Suprapubic skin (tissue), 4 donors: Measurements from ENCODE around the gene ARHGEF25.

Experiments
- EP300 ChIP-seq: sonication (generic); formaldehyde crosslinking; IDR thresholded peaks from one replicate; pipeline ENCODE4 v1.6.1; 2017; ENCODE audit warnings: antibody characterized with exemption
- POLR2A ChIP-seq, 2 donors: fragments of 450-650 bp; IDR thresholded peaks; one replicate each; pipeline ENCODE4 v1.6.1; 2017; ENCODE audit warnings: antibody characterized with exemption in 2 of 2, mild to moderate bottlenecking in 2 of 2, moderate library complexity in 2 of 2
- POLR2AphosphoS5 ChIP-seq, 3 donors: sonication (generic); formaldehyde crosslinking; IDR thresholded peaks; one replicate each; pipeline ENCODE4 v1.6.1; 2017; ENCODE audit warnings: antibody characterized with exemption in 3 of 3
- TF ChIP-seq, protein P1 (sequence below), 2 donors: fragments of 200-600 bp in 1 of 2; fragments of 450-650 bp in 1 of 2; sonication (generic) in 1 of 2; IDR thresholded peaks; one replicate each; pipeline ENCODE4 v1.5.1; 2016 to 2019; ENCODE audit warnings: antibody characterized with exemption in 2 of 2, mild to moderate bottlenecking in 1 of 2, moderate library complexity in 1 of 2

GRCh38 chr12:57632958-57633840 is 22.0 kb downstream of the ARHGEF25 start, which contains the start of gene B4GALNT1:
- TF ChIP-seq POLR2AphosphoS5 (IDR thresholded peaks at IDR 0.05), result no peak
- no peak for TF ChIP-seq POLR2A (IDR thresholded peaks at IDR 0.05)
- TF ChIP-seq EP300, result no peak
- TF ChIP-seq, protein P1, sequence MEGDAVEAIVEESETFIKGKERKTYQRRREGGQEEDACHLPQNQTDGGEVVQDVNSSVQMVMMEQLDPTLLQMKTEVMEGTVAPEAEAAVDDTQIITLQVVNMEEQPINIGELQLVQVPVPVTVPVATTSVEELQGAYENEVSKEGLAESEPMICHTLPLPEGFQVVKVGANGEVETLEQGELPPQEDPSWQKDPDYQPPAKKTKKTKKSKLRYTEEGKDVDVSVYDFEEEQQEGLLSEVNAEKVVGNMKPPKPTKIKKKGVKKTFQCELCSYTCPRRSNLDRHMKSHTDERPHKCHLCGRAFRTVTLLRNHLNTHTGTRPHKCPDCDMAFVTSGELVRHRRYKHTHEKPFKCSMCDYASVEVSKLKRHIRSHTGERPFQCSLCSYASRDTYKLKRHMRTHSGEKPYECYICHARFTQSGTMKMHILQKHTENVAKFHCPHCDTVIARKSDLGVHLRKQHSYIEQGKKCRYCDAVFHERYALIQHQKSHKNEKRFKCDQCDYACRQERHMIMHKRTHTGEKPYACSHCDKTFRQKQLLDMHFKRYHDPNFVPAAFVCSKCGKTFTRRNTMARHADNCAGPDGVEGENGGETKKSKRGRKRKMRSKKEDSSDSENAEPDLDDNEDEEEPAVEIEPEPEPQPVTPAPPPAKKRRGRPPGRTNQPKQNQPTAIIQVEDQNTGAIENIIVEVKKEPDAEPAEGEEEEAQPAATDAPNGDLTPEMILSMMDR (IDR thresholded peaks at IDR 0.05), result peak; percentile 59 to 95
